Measurements from ENCODE around the gene TUBG2. TPM values are rescaled to one million over a fixed set of nuclear protein-coding genes. Genes with fewer than 3 reads are reported as not detected.

The TUBG2 gene
- total and polyA plus RNA-seq, 2 of the 8 experiments (the other 6 are each of a cell fraction or from before 2014, with no cell fraction given): 14.8 to 16.6 TPM

DNA sequence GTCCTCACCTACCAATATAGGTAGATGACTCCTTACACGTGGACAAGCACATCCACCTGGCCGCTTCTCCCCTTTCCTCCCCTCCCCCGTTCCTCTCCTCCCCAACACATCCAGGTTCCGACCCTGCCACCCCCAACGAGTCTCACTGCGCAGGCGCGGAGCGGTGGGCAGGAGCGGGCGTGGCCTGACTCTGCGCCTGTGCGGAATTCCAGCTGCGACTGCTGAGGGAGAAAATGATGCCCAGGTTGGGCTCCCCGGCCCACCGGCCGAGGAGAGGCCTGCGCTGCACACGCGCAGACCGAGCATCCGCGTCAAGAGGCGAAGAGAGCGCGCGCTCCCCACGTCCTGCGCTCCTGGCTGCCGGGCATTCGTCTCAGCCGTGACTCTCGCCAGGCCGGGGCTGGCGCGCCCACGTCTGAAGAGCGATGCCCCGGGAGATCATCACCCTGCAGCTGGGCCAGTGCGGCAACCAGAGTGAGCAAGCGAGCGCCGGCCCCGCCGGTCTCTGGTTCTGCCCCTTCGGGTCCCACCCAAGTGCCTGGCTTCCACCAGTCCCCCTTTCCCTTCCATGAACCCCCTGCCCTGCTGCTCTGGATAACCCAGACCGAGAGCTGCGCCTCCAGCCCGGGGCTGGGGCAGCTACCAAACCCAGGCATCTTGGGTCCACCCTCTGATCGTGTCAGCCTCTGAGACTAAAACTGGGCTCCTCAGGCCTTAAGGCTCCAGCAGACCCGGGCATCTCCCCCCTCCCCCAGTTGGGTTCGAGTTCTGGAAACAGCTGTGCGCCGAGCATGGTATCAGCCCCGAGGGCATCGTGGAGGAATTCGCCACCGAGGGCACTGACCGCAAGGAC lies at the start of gene TUBG2 (continued):
- TF ChIP-seq NANOG (IDR thresholded peaks at IDR 0.05; ENCODE audit: insufficient read depth, low read depth, low read length, poor library complexity, severe bottlenecking): no peak
- TF ChIP-seq, protein P1, sequence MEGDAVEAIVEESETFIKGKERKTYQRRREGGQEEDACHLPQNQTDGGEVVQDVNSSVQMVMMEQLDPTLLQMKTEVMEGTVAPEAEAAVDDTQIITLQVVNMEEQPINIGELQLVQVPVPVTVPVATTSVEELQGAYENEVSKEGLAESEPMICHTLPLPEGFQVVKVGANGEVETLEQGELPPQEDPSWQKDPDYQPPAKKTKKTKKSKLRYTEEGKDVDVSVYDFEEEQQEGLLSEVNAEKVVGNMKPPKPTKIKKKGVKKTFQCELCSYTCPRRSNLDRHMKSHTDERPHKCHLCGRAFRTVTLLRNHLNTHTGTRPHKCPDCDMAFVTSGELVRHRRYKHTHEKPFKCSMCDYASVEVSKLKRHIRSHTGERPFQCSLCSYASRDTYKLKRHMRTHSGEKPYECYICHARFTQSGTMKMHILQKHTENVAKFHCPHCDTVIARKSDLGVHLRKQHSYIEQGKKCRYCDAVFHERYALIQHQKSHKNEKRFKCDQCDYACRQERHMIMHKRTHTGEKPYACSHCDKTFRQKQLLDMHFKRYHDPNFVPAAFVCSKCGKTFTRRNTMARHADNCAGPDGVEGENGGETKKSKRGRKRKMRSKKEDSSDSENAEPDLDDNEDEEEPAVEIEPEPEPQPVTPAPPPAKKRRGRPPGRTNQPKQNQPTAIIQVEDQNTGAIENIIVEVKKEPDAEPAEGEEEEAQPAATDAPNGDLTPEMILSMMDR (IDR thresholded peaks at IDR 0.05; ENCODE audit: control extremely low read depth in 1 of 3, insufficient read depth in 1 of 3, low read depth in 1 of 3, low read length in 3 of 3): no peak
- no peak for TF ChIP-seq POLR2AphosphoS5 (IDR thresholded peaks at IDR 0.05; ENCODE audit: low read depth, low read length)
- peak; percentile 90 for TF ChIP-seq TEAD4 (IDR thresholded peaks at IDR 0.05; ENCODE audit: low read depth, low read length)
- no peak for TF ChIP-seq KDM5A (IDR thresholded peaks at IDR 0.05; ENCODE audit: low read length)
- TF ChIP-seq, protein P2, sequence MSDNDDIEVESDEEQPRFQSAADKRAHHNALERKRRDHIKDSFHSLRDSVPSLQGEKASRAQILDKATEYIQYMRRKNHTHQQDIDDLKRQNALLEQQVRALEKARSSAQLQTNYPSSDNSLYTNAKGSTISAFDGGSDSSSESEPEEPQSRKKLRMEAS (IDR thresholded peaks at IDR 0.05): peak; percentile 75
- no peak for TF ChIP-seq SUZ12 (IDR thresholded peaks at IDR 0.05; ENCODE audit: low read length)
- TF ChIP-seq POU5F1 (IDR thresholded peaks at IDR 0.05; ENCODE audit: low read depth, low read length): no peak
- TF ChIP-seq EGR1 (IDR thresholded peaks at IDR 0.05; ENCODE audit: borderline replicate concordance, low read depth, low read length): no peak
- no peak for TF ChIP-seq EZH2 (IDR thresholded peaks at IDR 0.05; ENCODE audit: low read depth, low read length, severe bottlenecking)
- 0 out of 2 replicates have a peak, but pooled peaks have one; percentile 30 for TF ChIP-seq CHD2 (IDR thresholded peaks at IDR 0.05; ENCODE audit: low read length)
- TF ChIP-seq, protein P3, sequence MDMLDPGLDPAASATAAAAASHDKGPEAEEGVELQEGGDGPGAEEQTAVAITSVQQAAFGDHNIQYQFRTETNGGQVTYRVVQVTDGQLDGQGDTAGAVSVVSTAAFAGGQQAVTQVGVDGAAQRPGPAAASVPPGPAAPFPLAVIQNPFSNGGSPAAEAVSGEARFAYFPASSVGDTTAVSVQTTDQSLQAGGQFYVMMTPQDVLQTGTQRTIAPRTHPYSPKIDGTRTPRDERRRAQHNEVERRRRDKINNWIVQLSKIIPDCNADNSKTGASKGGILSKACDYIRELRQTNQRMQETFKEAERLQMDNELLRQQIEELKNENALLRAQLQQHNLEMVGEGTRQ (IDR thresholded peaks at IDR 0.05; ENCODE audit: low read length): no peak
- TF ChIP-seq KDM4A (IDR thresholded peaks at IDR 0.05; ENCODE audit: low read depth, low read length, severe bottlenecking): peak; percentile 84
- no peak for TF ChIP-seq RNF2 (IDR thresholded peaks at IDR 0.05; ENCODE audit: borderline replicate concordance, low read depth, low read length, missing control alignments, poor library complexity, severe bottlenecking)
- TF ChIP-seq PHF8 (conservative IDR thresholded peaks at IDR 0.05; ENCODE audit: low read depth, low read length): peak; percentile 65; the same call in 1 of the 2 replicates
- TF ChIP-seq HDAC6 (IDR thresholded peaks at IDR 0.05; ENCODE audit: low read depth, low read length): no peak
- TF ChIP-seq TAF7 (optimal IDR thresholded peaks at IDR 0.05; ENCODE audit: borderline replicate concordance, low read depth, low read length): no peak
- TF ChIP-seq SIRT6 (IDR thresholded peaks at IDR 0.05; ENCODE audit: low read length): no peak
- no peak for TF ChIP-seq GABPA (IDR thresholded peaks at IDR 0.05; ENCODE audit: borderline replicate concordance, insufficient read depth, low read length)
